ENCODE measurements around the gene UBE2D4.
"Not testable (repeated sequence)": the region's sequence is repeated elsewhere in the genome, so short reads cannot be mapped to it uniquely, and the experiment has no call there.

UBE2D4 gene

GRCh38 chr7:43925984-43926797 lies at the start of gene UBE2D4:
Gene UBE2D4 (plus strand): TSS chr7:43926436. CDS start chr7:43926533, 97 bp downstream.
- DNase-seq, result peak; percentile 82

DNA sequence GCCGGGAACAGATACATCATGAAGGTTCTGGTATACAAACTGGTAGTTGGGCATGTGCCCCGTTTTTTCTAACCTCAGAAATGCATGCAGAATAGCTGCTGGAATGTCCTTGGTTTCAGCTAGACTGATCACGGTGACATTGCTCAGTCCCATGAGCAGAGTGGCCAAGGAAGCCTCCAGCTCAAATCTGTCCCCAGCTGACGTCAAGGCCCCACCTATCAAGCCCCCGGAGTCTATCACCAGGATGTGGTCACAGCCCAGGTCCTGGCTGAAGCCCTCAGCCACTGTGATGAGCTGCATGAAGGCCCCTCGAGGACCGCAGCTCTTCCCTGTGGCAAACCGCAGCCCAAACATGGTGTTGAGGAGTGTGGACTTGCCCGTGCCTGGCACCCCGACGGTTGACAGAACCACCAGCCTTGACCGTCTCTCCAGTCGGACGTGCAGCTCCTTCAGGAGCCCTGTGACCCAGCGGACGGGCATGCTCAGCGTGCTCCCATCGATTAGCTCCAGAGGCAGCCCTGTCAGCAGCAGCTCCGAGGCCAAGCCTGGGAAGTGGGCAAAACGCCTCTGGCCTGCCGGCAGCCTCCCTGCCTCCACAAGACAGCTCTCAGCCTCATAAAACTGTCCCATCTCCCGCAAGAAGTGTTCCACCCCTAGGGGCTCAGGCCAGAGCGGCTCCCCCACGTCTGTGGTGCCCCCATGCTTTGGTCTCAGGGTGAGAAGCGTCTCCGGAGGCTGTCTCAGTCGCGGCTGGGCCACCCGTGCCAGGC lies 49.1 kb upstream of the UBE2D4 start:
- DNase-seq, result no peak

DNA sequence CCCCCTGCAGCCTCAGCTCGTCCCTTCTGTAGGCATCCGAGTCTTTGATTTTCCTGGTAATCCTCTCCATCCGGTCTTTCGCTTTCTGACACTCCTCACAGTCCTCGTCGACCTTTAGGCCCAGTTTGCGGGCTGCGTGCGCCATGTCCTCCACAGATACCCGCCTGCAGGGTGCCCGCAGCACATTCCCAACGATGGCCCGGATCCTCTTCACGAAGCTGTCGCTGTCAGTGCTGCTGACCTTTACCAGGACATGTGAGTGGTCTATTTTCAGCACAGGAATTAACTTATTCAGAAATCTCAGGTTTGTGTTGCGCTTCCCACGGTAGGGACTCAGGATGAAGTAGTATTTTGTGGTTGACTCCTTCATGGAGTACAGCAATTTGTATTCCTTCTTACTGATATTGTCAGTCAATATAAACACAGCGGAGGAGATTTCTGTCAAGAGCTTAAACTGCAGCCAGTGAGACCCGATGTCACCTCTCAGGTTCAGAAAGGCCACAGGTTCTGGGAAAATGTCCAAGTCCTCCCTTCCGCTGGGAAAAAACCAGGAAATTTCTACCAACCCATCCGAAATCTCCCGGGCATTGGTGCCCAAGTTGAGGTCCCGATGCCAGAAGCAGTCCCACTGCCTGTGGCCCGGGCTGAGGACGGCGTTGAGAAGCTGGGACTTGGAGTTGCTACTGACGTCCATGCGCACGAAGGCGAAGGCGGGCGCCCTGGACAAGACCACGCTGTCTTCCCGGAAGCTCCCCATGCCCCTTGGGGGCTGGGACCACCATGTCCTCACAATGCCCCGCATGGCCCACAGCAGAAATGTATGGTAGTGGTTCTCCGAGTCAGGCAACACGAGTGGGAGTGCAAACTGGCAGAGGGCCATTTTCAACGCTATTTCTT lies 48.0 kb upstream of the UBE2D4 start:
- no peak for DNase-seq

DNA sequence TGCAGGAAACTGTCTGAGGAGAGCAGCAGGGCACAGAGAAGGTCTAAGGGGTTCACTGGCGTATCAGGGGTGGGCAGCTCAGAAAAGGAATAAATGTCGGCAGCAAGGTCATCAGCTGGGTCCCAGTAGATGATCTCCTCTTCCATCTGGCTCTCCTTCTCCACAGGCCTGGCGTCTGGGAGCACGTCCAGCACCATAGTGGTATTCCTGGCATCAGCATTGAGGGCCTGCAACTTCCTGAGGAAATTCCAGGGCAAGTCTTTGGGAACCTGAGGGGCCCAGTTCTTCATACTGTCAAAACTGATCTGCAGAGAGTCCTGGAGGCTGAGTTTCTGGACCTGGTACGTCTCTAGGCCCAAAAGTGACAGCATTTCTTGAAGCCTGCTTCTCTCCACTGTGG lies 47.4 kb upstream of the UBE2D4 start:
- DNase-seq, result no peak

DNA sequence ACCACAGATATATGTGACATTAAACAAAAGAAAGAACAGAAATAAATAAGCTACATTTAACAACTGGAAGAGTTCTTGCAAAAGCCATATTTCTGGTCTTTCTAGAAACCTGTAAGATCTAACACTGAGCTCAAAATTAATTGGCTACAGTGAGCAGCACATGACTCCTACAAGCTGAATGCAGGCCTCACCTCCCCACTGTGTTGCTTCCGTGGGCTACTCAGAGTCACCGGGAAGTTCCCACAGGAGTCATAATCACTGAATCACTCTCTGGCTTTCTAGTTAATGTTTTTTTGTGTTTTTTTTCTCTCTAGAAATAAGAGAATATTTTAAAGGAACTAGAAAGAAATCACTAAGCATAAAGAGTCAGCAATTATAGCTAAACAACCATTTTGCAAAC lies 46.8 kb upstream of the UBE2D4 start:
- no peak for DNase-seq

DNA sequence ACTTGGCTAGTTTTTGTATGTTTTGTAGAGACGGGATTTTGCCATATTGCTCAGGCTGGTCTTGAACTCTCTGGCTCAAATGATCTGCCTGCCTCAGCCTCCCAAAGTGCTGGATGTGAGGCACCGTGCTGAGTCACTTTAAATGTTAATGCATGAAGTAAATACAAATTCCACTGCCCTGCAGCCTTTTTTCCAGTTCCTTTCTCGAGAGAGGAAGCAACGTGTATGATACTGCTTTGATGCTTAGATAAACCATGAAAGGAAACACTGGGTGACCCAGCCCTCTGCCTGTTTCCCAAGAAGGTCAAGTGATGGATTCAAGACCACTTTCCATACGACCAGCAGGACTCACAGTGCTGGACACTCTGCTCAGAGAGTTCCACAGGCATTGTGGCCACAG lies 45.6 kb upstream of the UBE2D4 start:
- DNase-seq, result no peak

- no peak for DNase-seq
These were observed 42.0 kb upstream of the UBE2D4 start for GRCh38 chr7:43884209-43884608.

GRCh38 chr7:43884617-43885016 lies 41.6 kb upstream of the UBE2D4 start:
- no peak for DNase-seq

GRCh38 chr7:43888993-43889945 lies 37.0 kb upstream of the UBE2D4 start:
- no peak for DNase-seq

GRCh38 chr7:43890468-43890867 lies 35.8 kb upstream of the UBE2D4 start:
- DNase-seq, result no peak

GRCh38 chr7:43891069-43891955 lies 34.9 kb upstream of the UBE2D4 start:
- no peak for DNase-seq

- no peak for DNase-seq
These were observed 30.3 kb upstream of the UBE2D4 start for GRCh38 chr7:43895847-43896415.

- DNase-seq, result not testable (repeated sequence)
These were observed 27.7 kb upstream of the UBE2D4 start for GRCh38 chr7:43898571-43898970.

DNA sequence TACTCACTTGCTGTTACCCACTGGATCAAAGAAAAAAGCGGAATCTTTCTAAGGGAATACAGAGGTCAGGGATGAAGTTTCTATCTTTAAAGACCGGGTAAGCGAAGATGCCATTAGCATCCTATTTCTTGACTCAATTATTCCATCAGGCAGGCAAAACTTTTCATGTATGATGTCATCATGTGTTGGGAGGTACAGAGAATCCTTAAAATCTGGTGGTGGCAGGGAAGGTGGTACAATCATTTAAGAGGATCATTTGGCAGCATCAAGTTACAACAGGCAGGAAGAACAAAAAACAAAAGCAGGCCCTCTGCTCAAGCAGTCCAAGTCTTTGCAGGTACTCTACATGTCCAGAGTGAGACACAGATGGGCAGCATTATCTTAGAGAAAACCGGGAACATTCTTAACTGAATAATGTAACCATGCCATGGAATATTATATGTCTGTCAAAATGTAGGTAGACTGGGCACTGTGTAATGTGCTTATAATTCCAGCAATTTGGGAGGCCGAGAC lies 23.6 kb upstream of the UBE2D4 start:
- no peak for DNase-seq

DNA sequence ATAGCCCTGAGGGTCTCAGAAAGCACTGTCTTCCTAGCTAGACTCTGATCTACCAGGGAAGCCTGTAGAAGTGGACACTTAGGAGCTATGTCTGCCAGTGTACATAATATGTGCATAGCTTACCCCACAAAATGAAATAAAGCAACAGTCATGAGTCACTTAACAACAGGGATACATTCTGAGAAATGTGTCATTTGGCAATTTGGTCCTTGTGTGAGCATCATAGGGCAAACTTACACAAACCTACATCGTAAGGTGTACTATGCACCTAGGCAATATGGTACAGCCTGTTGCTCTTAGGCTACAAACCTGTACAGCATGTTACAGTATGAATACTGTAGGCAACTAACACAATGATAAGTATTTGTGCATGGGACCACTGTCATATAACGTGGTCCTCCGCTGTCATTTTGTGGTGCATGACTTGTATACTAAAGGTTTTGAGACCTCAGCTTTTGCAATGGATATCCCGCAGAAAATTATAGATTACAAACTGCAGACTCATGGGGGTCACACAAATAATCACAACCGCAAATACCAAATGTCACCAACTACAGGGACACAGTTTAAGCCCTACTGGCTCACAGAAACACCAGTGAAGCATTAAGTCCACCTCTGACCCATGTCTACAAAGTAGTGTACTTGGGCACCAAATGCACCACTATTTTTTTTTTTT lies 21.6 kb upstream of the UBE2D4 start:
- no peak for DNase-seq

- no peak for DNase-seq
These were observed 20.9 kb upstream of the UBE2D4 start for GRCh38 chr7:43905209-43905946.

DNA sequence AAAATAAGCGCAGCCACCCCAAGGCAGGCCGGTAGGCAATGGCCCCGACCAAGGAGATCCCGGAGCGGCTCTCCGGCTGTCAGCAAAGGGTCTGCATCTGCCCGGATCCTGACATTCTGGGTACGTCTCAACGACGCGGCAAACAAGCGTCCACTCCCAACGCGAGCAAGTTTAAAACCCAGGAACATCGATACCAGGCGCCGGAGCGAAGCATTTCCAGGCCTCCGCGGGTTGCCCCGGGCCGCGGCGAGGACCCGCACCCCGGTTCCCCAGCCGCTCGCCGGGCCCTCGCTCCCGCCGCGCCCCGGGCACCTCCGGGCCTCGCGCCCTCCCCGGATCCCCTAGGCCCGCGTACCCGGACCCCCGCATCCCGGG lies 20.3 kb upstream of the UBE2D4 start:
- DNase-seq, result no peak

- peak; percentile 35 for DNase-seq
These were observed 19.8 kb upstream of the UBE2D4 start, which contains the start of gene URGCP for GRCh38 chr7:43906331-43907010. Gene URGCP (minus strand): TSS chr7:43906596. CDS start chr7:43906575, 21 bp downstream.
